Suprapubic skin (tissue), 4 donors: Measurements from ENCODE around the gene WDR27.

Source experiments
- EP300 ChIP-seq: sonication (generic); formaldehyde crosslinking; IDR thresholded peaks from one replicate; pipeline ENCODE4 v1.6.1; 2017; ENCODE audit warnings: antibody characterized with exemption
- POLR2A ChIP-seq, 2 donors: fragments of 450-650 bp; IDR thresholded peaks; one replicate each; pipeline ENCODE4 v1.6.1; 2017; ENCODE audit warnings: antibody characterized with exemption in 2 of 2, mild to moderate bottlenecking in 2 of 2, moderate library complexity in 2 of 2
- POLR2AphosphoS5 ChIP-seq, 3 donors: sonication (generic); formaldehyde crosslinking; IDR thresholded peaks; one replicate each; pipeline ENCODE4 v1.6.1; 2017; ENCODE audit warnings: antibody characterized with exemption in 3 of 3
- TF ChIP-seq, protein P1 (sequence below), 2 donors: fragments of 200-600 bp in 1 of 2; fragments of 450-650 bp in 1 of 2; sonication (generic) in 1 of 2; IDR thresholded peaks; one replicate each; pipeline ENCODE4 v1.5.1; 2016 to 2019; ENCODE audit warnings: antibody characterized with exemption in 2 of 2, mild to moderate bottlenecking in 1 of 2, moderate library complexity in 1 of 2

DNA sequence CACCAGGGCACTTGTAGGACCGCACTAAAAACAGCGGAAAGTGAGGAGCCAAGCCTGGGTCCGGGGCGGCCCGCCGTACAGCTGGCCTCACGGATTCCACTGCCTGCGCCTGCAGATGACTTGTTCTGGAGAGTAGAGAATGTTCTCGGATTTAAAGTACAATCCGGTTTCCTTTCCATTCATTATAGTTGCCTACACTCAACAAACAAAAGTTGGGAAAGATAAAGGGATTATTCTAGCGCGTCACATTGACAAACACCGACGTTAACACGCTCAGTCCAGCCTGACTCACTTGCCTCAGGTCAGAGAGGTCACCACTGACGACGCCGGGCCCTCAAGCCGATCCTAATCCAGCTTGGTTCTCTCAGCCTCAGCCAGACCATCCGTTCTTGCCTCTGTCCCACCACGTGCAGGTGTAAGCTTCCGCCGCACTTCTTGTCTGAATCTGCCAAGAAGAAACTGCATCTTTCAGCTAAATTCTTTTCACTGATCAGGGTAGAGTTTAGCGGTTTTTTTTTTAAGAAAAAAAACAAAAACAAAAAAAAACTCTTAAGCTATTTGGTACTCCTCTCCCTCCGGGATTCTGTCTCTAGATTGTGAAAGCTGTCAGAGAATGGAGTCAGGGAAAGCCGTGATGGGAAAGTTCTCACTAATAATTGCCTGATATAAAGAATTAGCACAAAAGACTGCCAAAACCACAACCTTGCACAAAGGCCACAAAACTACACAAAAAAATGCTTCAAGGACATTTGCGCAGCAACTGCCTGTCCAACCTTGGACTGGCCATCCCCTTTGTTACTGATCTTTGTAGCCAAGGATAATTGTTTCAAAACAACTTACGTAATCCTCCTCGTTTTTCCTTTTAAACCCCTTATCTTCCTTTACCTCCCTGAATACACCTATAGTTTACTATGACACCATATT, 23.6 kb upstream of the WDR27 start:
- TF ChIP-seq, protein P1, sequence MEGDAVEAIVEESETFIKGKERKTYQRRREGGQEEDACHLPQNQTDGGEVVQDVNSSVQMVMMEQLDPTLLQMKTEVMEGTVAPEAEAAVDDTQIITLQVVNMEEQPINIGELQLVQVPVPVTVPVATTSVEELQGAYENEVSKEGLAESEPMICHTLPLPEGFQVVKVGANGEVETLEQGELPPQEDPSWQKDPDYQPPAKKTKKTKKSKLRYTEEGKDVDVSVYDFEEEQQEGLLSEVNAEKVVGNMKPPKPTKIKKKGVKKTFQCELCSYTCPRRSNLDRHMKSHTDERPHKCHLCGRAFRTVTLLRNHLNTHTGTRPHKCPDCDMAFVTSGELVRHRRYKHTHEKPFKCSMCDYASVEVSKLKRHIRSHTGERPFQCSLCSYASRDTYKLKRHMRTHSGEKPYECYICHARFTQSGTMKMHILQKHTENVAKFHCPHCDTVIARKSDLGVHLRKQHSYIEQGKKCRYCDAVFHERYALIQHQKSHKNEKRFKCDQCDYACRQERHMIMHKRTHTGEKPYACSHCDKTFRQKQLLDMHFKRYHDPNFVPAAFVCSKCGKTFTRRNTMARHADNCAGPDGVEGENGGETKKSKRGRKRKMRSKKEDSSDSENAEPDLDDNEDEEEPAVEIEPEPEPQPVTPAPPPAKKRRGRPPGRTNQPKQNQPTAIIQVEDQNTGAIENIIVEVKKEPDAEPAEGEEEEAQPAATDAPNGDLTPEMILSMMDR (IDR thresholded peaks at IDR 0.05): no peak
- TF ChIP-seq POLR2A (IDR thresholded peaks at IDR 0.05): no peak
- TF ChIP-seq POLR2AphosphoS5 (IDR thresholded peaks at IDR 0.05): no peak
- TF ChIP-seq EP300: no peak
